Stimulated activated CD4-positive, alpha-beta T cell treated with anti-CD3 and anti-CD28 coated beads, Interleukin-12 subunit alpha, Interleukin-12 subunit beta, amount 100 ng/mL, for 48 hours (primary cell): ENCODE data around the gene LDB2.
"Not testable (repeated sequence)": the region's sequence is repeated elsewhere in the genome, so short reads cannot be mapped to it uniquely, and the experiment has no call there.

Experiments
- DNase-seq, 3 donors: peaks; one replicate each; pipeline ENCODE4 v3.0.0-alpha.2; 2020; ENCODE audit warnings: low read depth in 2 of 3, low spot score in 1 of 3

Gene LDB2

GRCh38 chr4:16573739-16574138, 324.7 kb downstream of the LDB2 start:
- no peak for DNase-seq

GRCh38 chr4:16573206-16573605, 325.2 kb downstream of the LDB2 start:
- no peak for DNase-seq

- no peak for DNase-seq
These were observed 325.8 kb downstream of the LDB2 start for GRCh38 chr4:16572631-16573030.

GRCh38 chr4:16572161-16572560, 326.3 kb downstream of the LDB2 start:
- DNase-seq, result no peak

GRCh38 chr4:16569790-16570189, 328.7 kb downstream of the LDB2 start:
- no peak for DNase-seq

GRCh38 chr4:16557316-16557715, 341.1 kb downstream of the LDB2 start:
- DNase-seq, result not testable (repeated sequence)

GRCh38 chr4:16555156-16555555, 343.3 kb downstream of the LDB2 start:
- DNase-seq, result no peak

GRCh38 chr4:16550531-16550930, 347.9 kb downstream of the LDB2 start:
- no peak for DNase-seq

- no peak for DNase-seq
These were observed 352.8 kb downstream of the LDB2 start for GRCh38 chr4:16545656-16546055.

GRCh38 chr4:16544869-16545268, 353.6 kb downstream of the LDB2 start:
- no peak for DNase-seq

- DNase-seq, result no peak
These were observed 354.2 kb downstream of the LDB2 start for GRCh38 chr4:16544251-16544721.

GRCh38 chr4:16537926-16538325, 360.5 kb downstream of the LDB2 start:
- DNase-seq, result no peak

GRCh38 chr4:16532240-16532970, 366.0 kb downstream of the LDB2 start:
- no peak for DNase-seq

- DNase-seq, result no peak
These were observed 367.5 kb downstream of the LDB2 start for GRCh38 chr4:16530688-16531635.

- no peak for DNase-seq
These were observed 373.4 kb downstream of the LDB2 start for GRCh38 chr4:16524911-16525554.

- no peak for DNase-seq
These were observed 374.0 kb downstream of the LDB2 start for GRCh38 chr4:16524406-16524805.

- DNase-seq, result not testable (repeated sequence)
These were observed 374.9 kb downstream of the LDB2 start for GRCh38 chr4:16523526-16523925.

- no peak for DNase-seq
These were observed 377.1 kb downstream of the LDB2 start for GRCh38 chr4:16521156-16521915.

- DNase-seq, result no peak
These were observed 381.5 kb downstream of the LDB2 start for GRCh38 chr4:16516796-16517439.

- DNase-seq, result no peak
These were observed 384.6 kb downstream of the LDB2 start for GRCh38 chr4:16513876-16514275.
